Measurements from ENCODE around the gene ZNF804B.

Gene ZNF804B

GRCh38 chr7:88759230-88760135 lies at the start of gene ZNF804B:
TSS of gene ZNF804B (plus strand) at chr7:88759700. CDS start at chr7:88759977, 277 bp downstream.
- DNase-seq (ENCODE audit: low read depth in 2 of 2), result no peak

GRCh38 chr7:88735920-88736319 lies 23.6 kb upstream of the ZNF804B start:
- no peak for DNase-seq (ENCODE audit: low read depth in 2 of 2)

- DNase-seq (ENCODE audit: low read depth in 2 of 2), result no peak
These were observed 21.9 kb upstream of the ZNF804B start for GRCh38 chr7:88737632-88738031.

- no peak for DNase-seq (ENCODE audit: low read depth in 2 of 2)
These were observed 13.4 kb upstream of the ZNF804B start for GRCh38 chr7:88746126-88746525.

- no peak for DNase-seq (ENCODE audit: low read depth in 2 of 2)
These were observed 2.7 kb upstream of the ZNF804B start for GRCh38 chr7:88756802-88757201.

- no peak for DNase-seq (ENCODE audit: low read depth in 2 of 2)
These were observed 2.1 kb upstream of the ZNF804B start for GRCh38 chr7:88757371-88757770.

GRCh38 chr7:88758381-88759229 lies 895 bp upstream of the ZNF804B start:
- DNase-seq (ENCODE audit: low read depth in 2 of 2), result no peak

- no peak for DNase-seq (ENCODE audit: low read depth in 2 of 2)
These were observed 626 bp downstream of the ZNF804B start for GRCh38 chr7:88760136-88760515.

- DNase-seq (ENCODE audit: low read depth in 2 of 2), result no peak
These were observed 2.3 kb downstream of the ZNF804B start for GRCh38 chr7:88761779-88762178.

- DNase-seq (ENCODE audit: low read depth in 2 of 2), result no peak
These were observed 11.9 kb downstream of the ZNF804B start for GRCh38 chr7:88771417-88771816.

- DNase-seq (ENCODE audit: low read depth in 2 of 2), result no peak
These were observed 13.3 kb downstream of the ZNF804B start for GRCh38 chr7:88772776-88773175.

- no peak for DNase-seq (ENCODE audit: low read depth in 2 of 2)
These were observed 16.3 kb downstream of the ZNF804B start for GRCh38 chr7:88775838-88776237.

GRCh38 chr7:88787777-88788176 lies 28.3 kb downstream of the ZNF804B start:
- DNase-seq (ENCODE audit: low read depth in 2 of 2), result no peak

GRCh38 chr7:88789480-88790064 lies 30.1 kb downstream of the ZNF804B start:
- DNase-seq (ENCODE audit: low read depth in 2 of 2), result no peak

GRCh38 chr7:88791891-88792290 lies 32.4 kb downstream of the ZNF804B start:
- DNase-seq (ENCODE audit: low read depth in 2 of 2), result no peak

- DNase-seq (ENCODE audit: low read depth in 2 of 2), result no peak
These were observed 32.9 kb downstream of the ZNF804B start for GRCh38 chr7:88792361-88792760.

GRCh38 chr7:88795553-88795952 lies 36.1 kb downstream of the ZNF804B start, which contains the start of gene TEX47:
TSS of gene TEX47 (minus strand) at chr7:88795737. CDS start at chr7:88794942, 795 bp downstream.
- no peak for DNase-seq (ENCODE audit: low read depth in 2 of 2)

- DNase-seq (ENCODE audit: low read depth in 2 of 2), result no peak
These were observed 41.5 kb downstream of the ZNF804B start for GRCh38 chr7:88801046-88801445.

- DNase-seq (ENCODE audit: low read depth in 2 of 2), result no peak
These were observed 47.0 kb downstream of the ZNF804B start for GRCh38 chr7:88806280-88807037.

- DNase-seq (ENCODE audit: low read depth in 2 of 2), result no peak
These were observed 59.1 kb downstream of the ZNF804B start for GRCh38 chr7:88818552-88818951.

- no peak for DNase-seq (ENCODE audit: low read depth in 2 of 2)
These were observed 66.7 kb downstream of the ZNF804B start for GRCh38 chr7:88826222-88826621.
